Spleen (tissue), 11 donors: ENCODE results near the gene FAM120B. TPM values are rescaled to one million over a fixed set of nuclear protein-coding genes. Genes with fewer than 3 reads are reported as not detected.
A peak's percentile ranks its signal among the peaks of the same experiment; 100 is the strongest.

ENCODE experiments used
- DNase-seq: peaks from one replicate; pipeline ENCODE4 v3.0.0-alpha.2; 2020
- H3K27ac ChIP-seq, 8 donors: fragments of 200-600 bp; sonication (generic) in 7 of 8; 1 replicate in 4 of 8; 2 replicates in 4 of 8; pipeline versions ENCODE4 v1.5.0 to v1.8.0; 2016 to 2021; ENCODE audit warnings: inconsistent platforms in 4 of 8, mild to moderate bottlenecking in 4 of 8, moderate library complexity in 1 of 8
- H3K27me3 ChIP-seq, 7 donors: fragments of 200-600 bp; sonication (generic) in 6 of 7; replicated peaks in 1 of 7; 1 replicate in 4 of 7; 2 replicates in 3 of 7; pipeline versions ENCODE4 v1.5.0 to v1.8.0; 2016 to 2021; ENCODE audit warnings: inconsistent platforms in 3 of 7, mild to moderate bottlenecking in 1 of 7
- H3K36me3 ChIP-seq, 6 donors: fragments of 200-600 bp; sonication (generic) in 5 of 6; 1 replicate in 4 of 6; 2 replicates in 2 of 6; pipeline versions ENCODE4 v1.5.0 to v1.8.0; 2016 to 2021; ENCODE audit warnings: inconsistent platforms in 2 of 6
- H3K4me1 ChIP-seq, 6 donors: fragments of 200-600 bp; sonication (generic) in 5 of 6; 1 replicate in 3 of 6; 2 replicates in 3 of 6; pipeline versions ENCODE4 v1.5.0 to v1.8.0; 2016 to 2021; ENCODE audit warnings: inconsistent platforms in 3 of 6
- H3K4me3 ChIP-seq, 8 donors: fragments of 200-600 bp; sonication (generic) in 7 of 8; 1 replicate in 4 of 8; 2 replicates in 4 of 8; pipeline versions ENCODE4 v1.5.0 to v1.8.0; 2016 to 2021; ENCODE audit warnings: inconsistent platforms in 4 of 8, mild to moderate bottlenecking in 4 of 8, moderate library complexity in 2 of 8
- H3K9me3 ChIP-seq, 8 donors: fragments of 200-600 bp; sonication (generic) in 7 of 8; 1 replicate in 4 of 8; 2 replicates in 4 of 8; pipeline versions ENCODE4 v1.5.0 to v1.8.0; 2016 to 2021; ENCODE audit warnings: inconsistent platforms in 4 of 8
- CTCF ChIP-seq, 11 experiments: fragments of 200-600 bp in 7 of 11; fragments of 450-650 bp in 4 of 11; sonication (generic) in 4 of 11; IDR thresholded peaks in 8 of 11; conservative IDR thresholded peaks in 3 of 11; 1 replicate in 7 of 11; 2 replicates in 4 of 11; pipeline versions ENCODE4 v1.4.0 to v1.8.0; 2016 to 2021; ENCODE audit warnings: antibody characterized with exemption in 11 of 11, inconsistent platforms in 4 of 11, mild to moderate bottlenecking in 1 of 11
- POLR2A ChIP-seq, 3 donors: fragments of 450-650 bp; IDR thresholded peaks; one replicate each; pipeline ENCODE4 v1.5.1; 2017; ENCODE audit warnings: antibody characterized with exemption in 3 of 3, mild to moderate bottlenecking in 1 of 3
- POLR2AphosphoS5 ChIP-seq, 3 donors: sonication (generic); formaldehyde crosslinking; IDR thresholded peaks; one replicate each; pipeline ENCODE4 v1.5.1; 2017; ENCODE audit warnings: antibody characterized with exemption in 3 of 3
- WGBS, 5 donors: extraction: QIAGEN DNeasy Blood & Tissue Kit in 3 of 5; methylation state at CpG; one replicate each; pipeline versions ENCODE4 v1.1.5 to v1.1.7; 2013 to 2018; 5-methylcytosine and 5-hydroxymethylcytosine counted together
- intact Hi-C: fragments of 100-400 bp; cut with DNase I; formaldehyde crosslinking; loops from one replicate; pipeline ENCODE4 v1.15.0; 2023; ENCODE audit warnings: low total_unique reads
- polyA plus RNA-seq, 3 donors: library from polyadenylated mRNA; stranded (reverse); fragments of 200-250 nt; gene quantifications; one replicate each; pipeline ENCODE4 v1.2.1, GENCODE V29; 2013
- total RNA-seq, 7 donors: library from RNA; depleted of rRNA in 3 of 7; stranded (reverse); fragments of >200 nt in 3 of 7; fragmentation: NEBNext Ultra II Directional in 4 of 7; extraction: Animal tissue kit (Norgen Biotek cat#: 25700) in 4 of 7; gene quantifications; one replicate each; pipeline versions ENCODE4 v1.1.0 to v1.2.1, GENCODE V29; 2016 to 2021
- donor health status: healthy with polysubstance abuse.
- donor health status: DM: no; HTN: no; CAD: no; lungs with moderate emphysema.
- donor health status: DM: no; HTN: no; CAD: no.
- donor health status: Bipolar disorder and iron deficiency.
- donor health status: healthy.
- donor health status: DM: no; HTN: no; CAD: no.
- donor health status: DM: yes; HTN: yes; CAD: no.

The FAM120B gene
- total and polyA plus RNA-seq, 10 donors: 7.6 to 41.2 (median 26.8) TPM

GRCh38 chr6:170436209-170436809 is 129.8 kb downstream of the FAM120B start:
- Histone ChIP-seq H3K27me3 (peaks cover 0 to 37% (median 0%) of the 10 kb centered on the region in 7 donors), H3K27ac (no peak overlapping the region), H3K4me1 (peaks cover 0 to 7% (median 5%) of the 10 kb centered on the region in 6 donors), H3K36me3 (no peaks in the 10 kb centered on the region), H3K4me3 (no peak overlapping the region), H3K9me3 (peaks cover 0 to 18% (median 14%) of the 10 kb centered on the region in 8 donors)
- 69 to 82% (median 76%) methylated on average over 3 of the region's 3 CpGs for WGBS, 5 donors
- intact Hi-C loops: no loop called here
- DNase-seq: no peak
- TF ChIP-seq POLR2A (IDR thresholded peaks at IDR 0.05) (no peak), POLR2AphosphoS5 (IDR thresholded peaks at IDR 0.05) (no peak), CTCF (IDR thresholded peaks at IDR 0.05 in 8 of 11, conservative IDR thresholded peaks at IDR 0.05 in 3 of 11) (no peak)

- Histone ChIP-seq H3K36me3 (no peaks in the 10 kb centered on the region), H3K4me3 (peak overlapping the region in 2 of 8 donors; percentile 20 to 57), H3K4me1 (peaks cover 0 to 7% (median 5%) of the 10 kb centered on the region in 6 donors), H3K27ac (no peak overlapping the region), H3K27me3 (peaks cover 0 to 37% (median 0%) of the 10 kb centered on the region in 7 donors), H3K9me3 (peaks cover 0 to 18% (median 14%) of the 10 kb centered on the region in 8 donors)
- intact Hi-C loops: no loop called here
- TF ChIP-seq POLR2AphosphoS5 (IDR thresholded peaks at IDR 0.05): no peak
- 73 to 77% (median 74%) methylated on average over 10 to 12 of the region's 12 CpGs for WGBS, 5 donors
- no peak for DNase-seq
Observed at GRCh38 chr6:170437719-170438401, 131.3 kb downstream of the FAM120B start.

- Histone ChIP-seq H3K27me3 (peaks cover 0 to 36% (median 0%) of the 10 kb centered on the region in 7 donors), H3K27ac (no peak overlapping the region), H3K36me3 (no peaks in the 10 kb centered on the region), H3K4me1 (peaks cover 0 to 7% (median 5%) of the 10 kb centered on the region in 6 donors), H3K9me3 (peaks cover 0 to 18% (median 14%) of the 10 kb centered on the region in 8 donors), H3K4me3 (peak overlapping the region in 2 of 8 donors; percentile 20 to 57)
- intact Hi-C loops: no loop called here
- 4 to 12% (median 6%) methylated on average over 4 to 15 of the region's 15 CpGs for WGBS, 5 donors
- TF ChIP-seq CTCF (IDR thresholded peaks at IDR 0.05 in 8 of 11, conservative IDR thresholded peaks at IDR 0.05 in 3 of 11) (no peak), POLR2AphosphoS5 (IDR thresholded peaks at IDR 0.05) (peak in 2 of 3 donors; percentile 39 to 52)
- DNase-seq: peak; percentile 69
Observed at GRCh38 chr6:170438402-170438753, 131.8 kb downstream of the FAM120B start.

GRCh38 chr6:170438861-170439260 is 132.3 kb downstream of the FAM120B start:
- TF ChIP-seq POLR2AphosphoS5 (IDR thresholded peaks at IDR 0.05) (no peak), POLR2A (IDR thresholded peaks at IDR 0.05) (no peak), CTCF (IDR thresholded peaks at IDR 0.05 in 8 of 11, conservative IDR thresholded peaks at IDR 0.05 in 3 of 11) (no peak)
- peaks cover 0 to 18% (median 14%) of the 10 kb centered on the region in 8 donors for H3K9me3 ChIP-seq
- H3K4me3 ChIP-seq: no peak overlapping the region
- H3K4me1 ChIP-seq: peaks cover 0 to 7% (median 5%) of the 10 kb centered on the region in 6 donors
- DNase-seq: peak; percentile 51
- no peaks in the 10 kb centered on the region for H3K36me3 ChIP-seq
- intact Hi-C loops: no loop called here
- H3K27ac ChIP-seq: no peak overlapping the region
- peaks cover 0 to 32% (median 0%) of the 10 kb centered on the region in 7 donors for H3K27me3 ChIP-seq
